Neural crest cell (in vitro differentiated cells): ENCODE results near the gene ARHGEF40. TPM values are rescaled to one million over a fixed set of nuclear protein-coding genes. Genes with fewer than 3 reads are reported as not detected.

Source experiments
- DNase-seq: peaks from one replicate; pipeline ENCODE4 v3.0.0; 2021; ENCODE audit warnings: low read depth, mixed read lengths, low spot score
- H3K27ac Mint-ChIP-seq: one replicate; pipeline ENCODE4 v1.8.0; 2021; ENCODE audit warnings: mild to moderate bottlenecking, mixed read lengths; ENCODE audit not compliant: unreplicated experiment
- H3K27me3 Mint-ChIP-seq: 2 replicates; pipeline ENCODE4 v1.8.0; 2021; ENCODE audit warnings: low read depth, mild to moderate bottlenecking, mixed read lengths
- H3K36me3 Mint-ChIP-seq: 2 replicates; pipeline ENCODE4 v1.8.0; 2021; ENCODE audit warnings: low read depth, mild to moderate bottlenecking, mixed read lengths
- H3K4me1 Mint-ChIP-seq: 2 replicates; pipeline ENCODE4 v1.8.0; 2021; ENCODE audit warnings: mixed read lengths
- H3K4me3 Mint-ChIP-seq: one replicate; pipeline ENCODE4 v1.8.0; 2021; ENCODE audit warnings: mild to moderate bottlenecking, mixed read lengths
- H3K9me3 Mint-ChIP-seq: 2 replicates; pipeline ENCODE4 v1.8.0; 2021; ENCODE audit warnings: mixed read lengths
- CTCF ChIP-seq: fragments of 200-600 bp; sonication (generic); conservative IDR thresholded peaks from 2 replicates; pipeline ENCODE4 v1.5.0; 2021; ENCODE audit warnings: antibody characterized with exemption, mild to moderate bottlenecking
- total RNA-seq: library from RNA; stranded (reverse); gene quantifications from 2 replicates; pipeline ENCODE4 v1.2.1, GENCODE V29; 2021

The ARHGEF40 gene
- total RNA-seq, 1 donor from 2014 or later, result 73.8 TPM

- Mint-ChIP-seq H3K36me3 (peaks cover 46% of the 10 kb centered on the region), H3K4me1 (peaks cover 58% of the 10 kb centered on the region), H3K4me3 (peak overlapping the region; percentile 62), H3K9me3 (no peaks in the 10 kb centered on the region), H3K27ac (no peak overlapping the region), H3K27me3 (peaks cover 17% of the 10 kb centered on the region)
- DNase-seq, result no peak
- no peak for TF ChIP-seq CTCF
Observed at GRCh38 chr14:21089877-21090193, 19.7 kb downstream of the ARHGEF40 start.

- peaks cover 46% of the 10 kb centered on the region for H3K36me3 Mint-ChIP-seq
- H3K4me1 Mint-ChIP-seq, result peaks cover 63% of the 10 kb centered on the region
- TF ChIP-seq CTCF, result peak; percentile 59
- H3K9me3 Mint-ChIP-seq, result no peaks in the 10 kb centered on the region
- no peak overlapping the region for H3K27ac Mint-ChIP-seq
- no peak for DNase-seq
- H3K4me3 Mint-ChIP-seq, result peak overlapping the region; percentile 62
- peaks cover 17% of the 10 kb centered on the region for H3K27me3 Mint-ChIP-seq
Observed at GRCh38 chr14:21090194-21090939, 20.3 kb downstream of the ARHGEF40 start.

- Mint-ChIP-seq H3K9me3 (no peaks in the 10 kb centered on the region), H3K27me3 (peaks cover 17% of the 10 kb centered on the region), H3K4me1 (peaks cover 70% of the 10 kb centered on the region), H3K4me3 (peak overlapping the region; percentile 68), H3K36me3 (peaks cover 40% of the 10 kb centered on the region), H3K27ac (no peak overlapping the region)
- no peak for DNase-seq
- TF ChIP-seq CTCF, result no peak
Observed at GRCh38 chr14:21090940-21091663, 21.0 kb downstream of the ARHGEF40 start.

- H3K4me1 Mint-ChIP-seq, result peaks cover 73% of the 10 kb centered on the region
Observed at GRCh38 chr14:21091821-21092272, 21.7 kb downstream of the ARHGEF40 start.

More at GRCh38 chr14:21091821-21092272, 21.7 kb downstream of the ARHGEF40 start:
- no peak for DNase-seq
- no peak overlapping the region for H3K27ac Mint-ChIP-seq
- TF ChIP-seq CTCF, result no peak
- H3K36me3 Mint-ChIP-seq, result peaks cover 37% of the 10 kb centered on the region
- H3K4me3 Mint-ChIP-seq, result peak overlapping the region; percentile 68
- H3K9me3 Mint-ChIP-seq, result no peaks in the 10 kb centered on the region
- peaks cover 17% of the 10 kb centered on the region for H3K27me3 Mint-ChIP-seq
